GM10847 (cell line): ENCODE data around the gene AMMECR1L.

ENCODE experiments used
- POLR2A ChIP-seq: IDR thresholded peaks from 2 replicates; pipeline ENCODE4 v1.6.1; 2011; ENCODE audit not compliant: insufficient read length; ENCODE audit errors: extremely low read depth

The AMMECR1L gene

DNA sequence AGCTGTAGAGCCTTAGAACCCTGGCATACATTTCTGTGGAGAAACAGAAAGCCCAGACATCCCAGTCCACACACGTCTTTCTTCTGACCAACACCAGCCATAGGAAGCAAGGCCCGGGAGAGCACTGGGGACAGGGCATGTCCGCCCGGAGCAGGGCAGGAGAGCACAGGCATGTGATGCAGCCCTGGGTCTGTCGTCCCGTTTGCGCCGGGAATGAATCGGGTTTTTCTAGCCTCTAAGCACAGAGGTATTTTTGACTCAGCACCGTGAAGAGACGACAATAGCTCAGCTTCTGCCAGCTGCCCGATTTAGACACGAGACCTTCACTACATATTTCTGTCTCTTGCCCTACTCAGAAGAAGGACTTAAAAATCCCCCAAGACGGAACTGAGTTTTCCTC lies 7.3 kb upstream of the AMMECR1L start:
- TF ChIP-seq POLR2A: no peak

DNA sequence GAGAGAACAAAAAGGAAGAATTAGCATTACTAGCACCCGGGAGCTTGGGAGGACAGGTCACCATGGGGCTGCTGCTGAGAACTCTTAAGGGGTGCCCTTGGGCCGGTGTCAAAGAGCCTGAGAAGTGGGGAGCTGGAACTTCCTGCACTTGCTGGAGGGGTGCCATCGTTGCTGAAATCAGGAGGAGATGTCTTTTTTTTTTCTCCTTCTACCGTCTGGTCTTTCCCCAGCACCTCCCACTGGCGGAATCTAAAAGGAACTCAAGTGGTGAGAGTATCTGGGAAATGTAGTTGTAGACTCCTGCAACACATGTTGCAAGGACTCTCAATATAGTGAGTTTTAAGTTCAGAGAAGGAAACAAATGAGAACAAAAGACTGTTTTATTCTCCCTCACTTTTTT lies 6.1 kb upstream of the AMMECR1L start:
- no peak for TF ChIP-seq POLR2A

DNA sequence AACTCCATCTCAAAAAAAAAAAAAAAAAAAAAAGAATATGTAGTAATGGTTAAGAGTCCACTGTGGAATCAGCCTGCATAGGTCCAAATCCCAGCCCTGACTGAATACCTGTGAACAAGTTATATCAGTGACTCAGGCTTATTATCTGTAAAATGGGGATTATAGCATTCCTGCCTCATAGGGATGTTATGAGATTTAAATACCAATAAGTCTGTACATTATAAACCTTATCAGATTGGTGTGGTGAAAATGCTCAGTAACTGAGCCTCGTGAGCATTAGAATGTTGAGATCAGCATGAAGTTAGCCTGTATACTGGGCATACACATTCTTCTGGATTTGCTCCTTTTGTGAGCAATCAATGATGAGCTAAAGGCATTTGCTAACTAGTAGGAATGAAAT lies 3.0 kb upstream of the AMMECR1L start:
- no peak for TF ChIP-seq POLR2A

DNA sequence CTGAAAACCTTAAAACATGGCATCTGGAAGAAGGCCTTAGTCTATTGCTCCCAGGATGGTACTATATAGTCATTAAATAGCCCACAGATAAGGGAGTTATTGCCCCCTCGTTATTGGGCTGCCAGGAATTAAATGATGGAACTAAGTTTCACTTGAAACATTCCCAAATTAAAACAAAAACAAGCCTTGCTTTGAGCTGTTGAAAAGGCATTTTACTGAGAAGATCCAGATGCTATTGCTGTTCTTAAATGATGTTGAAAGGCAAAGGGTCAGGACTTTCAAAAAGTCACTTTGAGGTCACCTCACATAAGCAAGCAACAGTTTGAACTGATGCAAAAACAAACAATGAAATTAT lies 2.0 kb upstream of the AMMECR1L start:
- TF ChIP-seq POLR2A: no peak

DNA sequence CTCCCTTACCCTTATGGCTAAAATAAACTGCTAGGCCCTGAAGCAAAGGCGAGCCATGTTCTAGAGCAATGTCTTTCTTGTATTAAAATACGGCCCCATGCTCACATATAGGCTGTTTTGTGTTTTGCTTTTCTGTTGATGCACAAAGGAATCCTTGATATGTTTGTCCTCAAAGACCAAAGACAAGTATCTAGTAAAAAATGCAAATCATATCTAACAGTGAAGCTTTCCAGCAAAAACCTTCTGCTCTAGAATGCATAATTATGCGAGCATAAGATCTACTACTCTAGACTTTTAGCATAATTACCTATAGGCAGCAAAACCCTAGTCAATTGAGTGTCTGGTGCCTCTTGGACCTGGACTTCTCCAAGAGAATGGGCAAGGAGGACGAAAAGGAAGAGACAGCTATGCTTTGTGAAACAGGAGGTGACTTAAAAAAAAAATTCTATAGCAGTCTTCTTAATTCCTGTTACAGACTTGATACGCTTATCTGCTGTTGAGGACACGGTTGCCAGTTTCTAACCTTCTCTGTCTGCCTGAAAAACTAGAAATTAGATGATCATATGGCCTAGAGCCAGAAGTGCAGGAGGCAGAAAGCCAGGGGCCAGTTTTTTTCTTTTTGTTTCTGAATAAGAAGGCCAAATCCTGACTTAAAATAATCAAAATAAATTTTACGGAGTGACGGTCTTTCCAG lies 1.5 kb upstream of the AMMECR1L start:
- no peak for TF ChIP-seq POLR2A

DNA sequence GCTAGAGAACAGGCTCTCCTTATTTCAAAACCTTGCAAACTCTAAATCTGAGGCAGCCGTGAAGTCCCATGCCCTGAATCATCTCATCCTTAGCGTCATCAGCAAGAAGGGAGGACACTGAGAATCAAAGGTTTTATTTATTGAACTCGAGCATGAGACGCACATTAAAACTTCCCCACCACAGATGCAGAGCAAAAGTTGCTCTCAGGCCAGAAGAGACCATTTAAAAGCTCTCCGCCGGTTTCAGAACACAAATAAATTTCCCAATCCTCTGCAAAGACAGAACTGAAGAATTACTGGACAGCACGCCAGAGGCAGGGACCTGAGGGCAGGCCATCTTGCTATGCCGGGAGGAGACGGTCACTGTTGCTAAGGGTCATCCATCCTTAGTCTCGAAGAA lies 1.3 kb downstream of the AMMECR1L start:
- no peak for TF ChIP-seq POLR2A

DNA sequence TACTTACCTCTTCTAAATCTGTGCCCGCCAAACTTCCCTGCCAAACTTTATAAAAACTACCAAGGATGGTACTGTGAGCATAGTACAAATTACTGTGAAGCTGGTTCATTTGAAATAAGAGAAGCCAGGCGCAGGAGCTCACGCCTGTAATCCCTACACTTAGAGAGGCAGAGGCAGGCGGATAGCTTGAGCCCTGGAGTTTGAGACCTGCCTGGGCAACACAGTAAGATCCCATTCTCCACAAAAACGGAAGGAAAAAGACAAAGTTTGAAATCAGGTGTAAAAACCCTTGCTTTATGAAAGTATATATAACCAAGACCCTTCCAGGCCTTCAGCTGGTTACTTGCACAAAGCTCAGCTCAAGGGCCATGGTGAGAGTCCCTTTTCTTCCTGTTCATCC lies 5.9 kb downstream of the AMMECR1L start:
- TF ChIP-seq POLR2A: no peak

DNA sequence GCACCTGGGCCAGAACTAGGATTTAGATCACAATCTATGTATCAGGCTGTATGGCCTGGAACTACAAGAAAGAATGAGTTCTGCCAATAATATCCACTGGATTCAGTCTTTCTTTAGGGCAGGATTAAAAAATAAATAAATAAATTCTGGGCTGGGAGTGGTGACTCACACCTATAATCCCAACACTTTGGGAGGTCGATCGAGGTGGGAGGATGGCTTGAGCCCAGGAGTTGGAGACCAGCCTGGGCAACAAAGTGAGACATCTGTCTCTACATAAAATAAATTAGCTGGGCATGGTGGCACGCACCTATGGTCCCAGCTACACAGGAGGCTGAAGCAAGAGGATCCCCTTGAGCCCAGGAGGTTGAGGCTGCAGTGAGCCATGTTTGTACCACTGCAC lies 8.1 kb downstream of the AMMECR1L start:
- TF ChIP-seq POLR2A: no peak

DNA sequence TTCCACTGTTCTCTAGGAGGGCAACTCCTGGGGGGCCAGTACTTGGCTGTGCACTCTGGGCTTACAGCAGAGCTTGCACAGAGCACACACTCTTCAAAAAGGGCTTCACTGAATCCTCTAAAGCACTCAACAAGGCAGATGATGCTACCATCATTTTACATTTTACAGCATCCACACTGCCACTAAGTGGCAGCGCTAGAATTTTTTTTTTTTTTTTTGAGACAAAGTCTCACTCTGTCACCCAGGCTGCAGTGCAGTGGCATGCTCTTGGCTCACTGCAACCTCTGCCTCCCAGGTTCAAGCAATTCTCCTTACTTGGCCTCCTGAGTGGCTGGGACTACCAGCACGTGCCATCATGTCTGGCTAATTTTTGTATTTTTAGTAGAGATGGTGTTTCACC lies 8.6 kb downstream of the AMMECR1L start:
- TF ChIP-seq POLR2A: no peak

DNA sequence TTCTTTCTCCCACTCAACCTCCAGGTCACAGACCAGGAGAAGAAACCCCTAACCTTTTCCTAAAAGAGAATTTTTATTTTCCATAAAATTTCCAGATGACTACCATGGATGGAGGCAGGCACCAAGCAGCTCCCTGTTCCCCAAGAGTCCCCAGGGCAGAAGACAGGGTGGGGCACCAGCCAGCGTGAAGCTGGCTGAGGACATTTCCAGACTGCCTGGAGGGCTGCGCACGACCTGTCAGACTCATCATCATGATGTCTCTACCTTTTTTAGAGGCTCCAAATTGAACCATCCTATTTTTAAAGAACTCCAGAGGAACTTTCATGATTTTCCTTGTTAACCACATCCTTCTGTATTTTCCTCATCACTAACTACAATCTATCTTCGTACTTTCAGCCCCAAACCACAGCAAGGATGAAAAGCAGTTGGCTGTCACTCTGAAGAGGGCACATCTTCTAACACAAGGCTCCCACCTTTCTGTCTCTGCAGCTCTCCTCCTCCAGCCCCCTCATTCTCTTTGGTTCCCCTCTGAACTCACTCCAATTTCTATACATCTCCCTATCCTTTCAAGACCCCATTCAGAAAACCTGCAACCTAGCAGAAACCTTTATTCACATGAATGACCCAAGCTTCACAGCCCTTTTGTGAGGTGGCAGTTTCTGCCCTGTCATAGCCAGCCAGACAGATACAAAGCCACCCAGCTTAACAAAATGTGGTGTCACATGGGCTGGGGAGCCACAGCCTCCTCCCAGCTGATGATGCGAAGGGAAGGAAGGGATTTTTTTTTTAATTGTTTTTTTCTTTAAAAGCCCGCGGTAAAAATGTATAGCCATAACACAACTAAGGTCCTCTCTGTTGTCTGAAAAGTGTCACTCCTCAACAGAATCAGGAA lies 11.1 kb downstream of the AMMECR1L start:
- TF ChIP-seq POLR2A: no peak

DNA sequence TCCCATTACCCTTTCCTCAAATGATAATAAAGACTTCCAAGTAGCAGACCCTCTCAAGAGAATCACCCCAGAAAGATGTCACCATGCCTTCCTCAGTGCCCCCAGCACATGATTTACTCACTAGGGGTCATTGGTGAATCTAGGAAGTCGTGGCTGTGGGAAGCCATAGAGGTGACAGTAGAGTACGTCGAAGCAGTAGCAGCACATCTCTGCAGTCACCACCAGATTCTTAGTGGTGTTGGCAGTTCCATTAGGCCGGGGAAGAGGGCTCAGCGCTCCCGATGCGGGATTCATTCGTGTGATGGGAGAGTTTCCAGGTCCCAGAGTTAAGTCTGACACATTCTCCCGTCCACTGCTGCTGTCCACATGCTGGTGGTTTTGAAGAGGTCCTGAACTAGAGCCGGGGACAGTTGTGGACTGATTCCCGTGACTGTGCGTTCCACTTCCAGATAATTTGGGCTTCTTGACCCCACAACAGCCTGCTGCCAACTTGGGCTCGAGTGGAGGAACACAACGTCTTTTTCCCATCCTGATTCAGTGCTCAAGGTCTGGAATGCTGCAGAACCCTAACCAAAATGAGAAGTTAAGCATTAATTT lies 12.0 kb downstream of the AMMECR1L start:
- no peak for TF ChIP-seq POLR2A

DNA sequence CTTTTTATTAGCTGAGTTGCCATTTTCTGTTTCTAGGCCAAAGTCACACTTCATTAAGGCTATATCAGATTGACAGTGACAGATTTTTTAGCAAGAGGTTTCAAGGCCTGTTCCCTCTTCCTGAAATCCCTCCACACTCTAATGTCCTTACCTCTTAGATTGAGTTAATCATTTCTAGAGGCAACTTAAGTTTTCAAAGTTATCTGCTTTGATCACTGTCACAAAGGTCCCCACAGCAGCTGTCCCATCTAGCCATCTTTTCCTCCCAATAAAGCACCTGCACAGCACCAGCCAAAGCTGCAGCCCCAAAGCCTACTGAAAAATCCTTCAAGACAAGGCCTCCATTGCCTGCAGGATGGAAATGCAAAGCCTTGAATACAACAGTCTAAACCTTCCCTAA lies 13.4 kb downstream of the AMMECR1L start:
- no peak for TF ChIP-seq POLR2A

DNA sequence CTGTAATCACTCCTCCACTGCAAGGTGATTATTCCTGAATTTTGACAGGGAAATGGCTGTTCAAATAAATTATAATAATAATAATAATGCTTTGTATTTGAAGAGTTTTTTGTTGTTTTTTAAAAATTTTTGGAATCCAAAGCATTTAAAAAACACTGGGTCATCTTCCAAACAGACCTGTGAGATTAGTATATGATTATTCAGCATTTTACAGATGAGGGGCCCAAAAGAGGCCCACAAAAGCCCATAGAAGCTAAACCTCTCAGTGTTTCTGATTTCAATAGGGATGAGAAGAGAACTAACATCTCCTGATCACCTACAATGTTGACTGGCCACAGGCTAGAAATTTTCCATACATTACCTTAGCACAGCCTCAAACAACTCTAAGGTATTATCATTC lies 19.8 kb downstream of the AMMECR1L start:
- no peak for TF ChIP-seq POLR2A

DNA sequence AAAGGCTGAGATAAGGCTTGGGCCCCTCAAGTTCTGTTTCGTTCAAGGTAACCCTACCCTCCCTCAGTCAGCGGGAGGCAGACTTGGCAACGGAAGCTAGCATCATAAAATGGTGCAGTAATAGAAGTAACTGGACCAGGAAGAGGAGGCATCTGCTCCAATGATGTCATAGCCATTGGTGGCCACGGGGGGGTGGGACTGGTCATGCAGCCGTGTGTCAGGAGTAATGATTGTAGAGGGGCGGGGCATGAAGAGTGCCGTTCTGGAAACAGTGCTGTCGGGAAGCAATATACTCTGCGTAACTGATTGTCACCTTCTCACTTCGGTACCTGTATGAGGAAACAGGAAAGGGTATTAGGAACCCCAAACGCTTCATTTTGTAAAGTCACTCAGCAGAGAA lies 20.9 kb downstream of the AMMECR1L start:
- no peak for TF ChIP-seq POLR2A

DNA sequence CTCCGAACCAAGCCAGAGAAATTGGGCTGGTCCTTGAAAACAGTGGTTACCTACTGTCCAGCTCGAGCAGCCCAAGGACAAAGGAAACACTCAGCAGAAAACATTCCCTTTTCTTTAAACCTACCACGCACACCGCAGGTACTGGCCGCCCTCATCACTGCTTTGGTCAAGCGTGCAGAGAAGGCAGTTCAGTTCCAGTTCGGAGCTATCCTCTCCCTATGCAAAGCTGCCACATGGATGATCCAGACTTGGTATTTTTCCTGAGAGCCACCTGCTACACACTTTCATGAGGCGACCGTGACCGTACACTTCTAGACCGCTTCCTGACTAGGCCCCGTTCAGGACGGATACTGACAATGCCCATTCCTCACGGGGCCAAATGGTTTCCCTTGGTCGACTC lies 23.5 kb downstream of the AMMECR1L start:
- no peak for TF ChIP-seq POLR2A

DNA sequence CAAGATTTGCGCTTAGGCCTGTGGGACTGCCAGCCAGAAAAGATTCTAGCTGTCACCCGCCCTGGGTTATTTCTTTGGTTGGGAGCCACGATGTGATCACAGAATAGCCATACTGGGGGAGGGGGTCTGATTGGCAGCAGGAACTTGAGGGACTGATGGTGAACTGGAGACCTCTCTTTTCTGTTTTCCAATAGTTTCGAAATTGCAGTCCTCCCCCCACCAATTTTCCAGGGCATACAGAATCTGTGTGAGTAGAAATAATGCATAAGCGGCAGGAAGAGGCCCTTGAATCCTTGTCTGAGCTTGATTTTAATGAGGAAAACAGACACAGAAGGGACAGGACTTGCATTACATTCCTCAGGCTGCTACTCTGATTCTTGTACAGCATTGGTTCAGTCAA lies 25.6 kb downstream of the AMMECR1L start:
- no peak for TF ChIP-seq POLR2A
